ENCODE results near the gene SPATA6L. TPM values are rescaled to one million over a fixed set of nuclear protein-coding genes. Genes with fewer than 3 reads are reported as not detected.

The SPATA6L gene
- total and polyA plus RNA-seq, 4 donors = 1.6 to 6.2 (median 2.2) TPM

- 93% methylated on average over 9 of the region's 9 CpGs for WGBS
- Histone ChIP-seq H3K27ac (ENCODE audit: low read depth in 1 of 2, low read length in 2 of 2) (no peak overlapping the region), H3K9ac (ENCODE audit: low read depth in 1 of 2, low read length in 2 of 2) (no peak overlapping the region), H3K36me3 (ENCODE audit: control insufficient read depth in 4 of 4, insufficient read depth in 3 of 4, low read depth in 1 of 4, low read length in 3 of 4) (peaks cover 0 to 3% (median 0%) of the 10 kb centered on the region in 4 donors), H3K4me1 (ENCODE audit: control insufficient read depth in 4 of 4, insufficient read depth in 4 of 4, low read length in 3 of 4) (peaks cover 6 to 12% (median 9%) of the 10 kb centered on the region in 4 donors), H3K27me3 (ENCODE audit: control insufficient read depth in 4 of 4, insufficient read depth in 4 of 4, low read length in 3 of 4) (no peaks in the 10 kb centered on the region), H3K4me3 (ENCODE audit: low read depth in 1 of 3, low read length in 3 of 3) (no peak overlapping the region), H3K9me3 (ENCODE audit: control insufficient read depth in 4 of 4, low read length in 3 of 4) (no peaks in the 10 kb centered on the region)
- TF ChIP-seq HNF4G (IDR thresholded peaks at IDR 0.05) = no peak
- TF ChIP-seq CTCF (IDR thresholded peaks at IDR 0.05; ENCODE audit: low read depth, low read length, missing input control) = no peak
- no peak for TF ChIP-seq YY1 (IDR thresholded peaks at IDR 0.05)
- TF ChIP-seq ATF3 (IDR thresholded peaks at IDR 0.05) = no peak
- TF ChIP-seq TAF1 (conservative IDR thresholded peaks at IDR 0.05) = no peak
- TF ChIP-seq SP1 (IDR thresholded peaks at IDR 0.05) = no peak
- no peak for TF ChIP-seq FOXA2 (IDR thresholded peaks at IDR 0.05)
- TF ChIP-seq JUND (IDR thresholded peaks at IDR 0.05) = no peak
- no peak for TF ChIP-seq FOXA1 (IDR thresholded peaks at IDR 0.05)
- no peak for TF ChIP-seq ZBTB33 (IDR thresholded peaks at IDR 0.05)
- no peak for TF ChIP-seq NR2F2 (IDR thresholded peaks at IDR 0.05)
- no peak for TF ChIP-seq EGR1 (IDR thresholded peaks at IDR 0.05; ENCODE audit: low read depth in 2 of 2)
- TF ChIP-seq, protein P1, sequence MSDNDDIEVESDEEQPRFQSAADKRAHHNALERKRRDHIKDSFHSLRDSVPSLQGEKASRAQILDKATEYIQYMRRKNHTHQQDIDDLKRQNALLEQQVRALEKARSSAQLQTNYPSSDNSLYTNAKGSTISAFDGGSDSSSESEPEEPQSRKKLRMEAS (IDR thresholded peaks at IDR 0.05) = no peak
- no peak for TF ChIP-seq RXRA (IDR thresholded peaks at IDR 0.05)
- no peak for TF ChIP-seq HNF4A (conservative IDR thresholded peaks at IDR 0.05)
- DNase-seq (ENCODE audit: low spot score) = no peak
Observed at GRCh38 chr9:4654084-4654483, 12.2 kb downstream of the SPATA6L start.

- Histone ChIP-seq H3K27me3 (ENCODE audit: control insufficient read depth in 4 of 4, insufficient read depth in 4 of 4, low read length in 3 of 4) (no peaks in the 10 kb centered on the region), H3K9me3 (ENCODE audit: control insufficient read depth in 4 of 4, low read length in 3 of 4) (no peaks in the 10 kb centered on the region), H3K9ac (ENCODE audit: low read depth in 1 of 2, low read length in 2 of 2) (no peak overlapping the region), H3K4me3 (ENCODE audit: low read depth in 1 of 3, low read length in 3 of 3) (no peak overlapping the region), H3K4me1 (ENCODE audit: control insufficient read depth in 4 of 4, insufficient read depth in 4 of 4, low read length in 3 of 4) (no peaks in the 10 kb centered on the region), H3K36me3 (ENCODE audit: control insufficient read depth in 4 of 4, insufficient read depth in 3 of 4, low read depth in 1 of 4, low read length in 3 of 4) (peaks cover 0 to 4% (median 0%) of the 10 kb centered on the region in 4 donors), H3K27ac (ENCODE audit: low read depth in 1 of 2, low read length in 2 of 2) (no peak overlapping the region)
- DNase-seq (ENCODE audit: low spot score) = no peak
- WGBS = 94% methylated on average over 2 of the region's 2 CpGs
- TF ChIP-seq GABPA (IDR thresholded peaks at IDR 0.05 in 1 of 2, conservative IDR thresholded peaks at IDR 0.05 in 1 of 2) (no peak), CTCF (IDR thresholded peaks at IDR 0.05; ENCODE audit: low read depth, low read length, missing input control) (no peak), EGR1 (IDR thresholded peaks at IDR 0.05; ENCODE audit: low read depth in 2 of 2) (no peak), ATF3 (IDR thresholded peaks at IDR 0.05) (no peak), HNF4G (IDR thresholded peaks at IDR 0.05) (no peak), TAF1 (conservative IDR thresholded peaks at IDR 0.05) (no peak), FOXA1 (IDR thresholded peaks at IDR 0.05) (no peak)
Observed at GRCh38 chr9:4642351-4642750, 23.9 kb downstream of the SPATA6L start.

Measured in liver (tissue), 9 donors.